Fibroblast of mammary gland (primary cell): ENCODE results near the gene LYRM4.

ENCODE experiments used
- DNase-seq: peaks from one replicate; pipeline ENCODE4 v3.0.0-alpha.2; 2010; ENCODE audit warnings: low read depth
- H3K4me3 ChIP-seq: 2 replicates; pipeline ENCODE4 v1.5.1; 2011; ENCODE audit warnings: low read depth, mild to moderate bottlenecking, low read length, moderate library complexity; ENCODE audit not compliant: control insufficient read depth
- TF ChIP-seq, protein P1 (sequence below): conservative IDR thresholded peaks from 2 replicates; pipeline ENCODE4 v1.5.1; 2011; ENCODE audit warnings: low read depth, low read length, inconsistent platforms; ENCODE audit not compliant: control insufficient read depth, insufficient read depth

The LYRM4 gene

GRCh38 chr6:5290500-5290899 is 29.8 kb upstream of the LYRM4 start:
- TF ChIP-seq, protein P1, sequence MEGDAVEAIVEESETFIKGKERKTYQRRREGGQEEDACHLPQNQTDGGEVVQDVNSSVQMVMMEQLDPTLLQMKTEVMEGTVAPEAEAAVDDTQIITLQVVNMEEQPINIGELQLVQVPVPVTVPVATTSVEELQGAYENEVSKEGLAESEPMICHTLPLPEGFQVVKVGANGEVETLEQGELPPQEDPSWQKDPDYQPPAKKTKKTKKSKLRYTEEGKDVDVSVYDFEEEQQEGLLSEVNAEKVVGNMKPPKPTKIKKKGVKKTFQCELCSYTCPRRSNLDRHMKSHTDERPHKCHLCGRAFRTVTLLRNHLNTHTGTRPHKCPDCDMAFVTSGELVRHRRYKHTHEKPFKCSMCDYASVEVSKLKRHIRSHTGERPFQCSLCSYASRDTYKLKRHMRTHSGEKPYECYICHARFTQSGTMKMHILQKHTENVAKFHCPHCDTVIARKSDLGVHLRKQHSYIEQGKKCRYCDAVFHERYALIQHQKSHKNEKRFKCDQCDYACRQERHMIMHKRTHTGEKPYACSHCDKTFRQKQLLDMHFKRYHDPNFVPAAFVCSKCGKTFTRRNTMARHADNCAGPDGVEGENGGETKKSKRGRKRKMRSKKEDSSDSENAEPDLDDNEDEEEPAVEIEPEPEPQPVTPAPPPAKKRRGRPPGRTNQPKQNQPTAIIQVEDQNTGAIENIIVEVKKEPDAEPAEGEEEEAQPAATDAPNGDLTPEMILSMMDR, result no peak
- H3K4me3 ChIP-seq, result no peak overlapping the region
- no peak for DNase-seq

GRCh38 chr6:5290097-5290496 is 29.3 kb upstream of the LYRM4 start:
- no peak overlapping the region for H3K4me3 ChIP-seq
- TF ChIP-seq, protein P1, result no peak
- no peak for DNase-seq

DNA sequence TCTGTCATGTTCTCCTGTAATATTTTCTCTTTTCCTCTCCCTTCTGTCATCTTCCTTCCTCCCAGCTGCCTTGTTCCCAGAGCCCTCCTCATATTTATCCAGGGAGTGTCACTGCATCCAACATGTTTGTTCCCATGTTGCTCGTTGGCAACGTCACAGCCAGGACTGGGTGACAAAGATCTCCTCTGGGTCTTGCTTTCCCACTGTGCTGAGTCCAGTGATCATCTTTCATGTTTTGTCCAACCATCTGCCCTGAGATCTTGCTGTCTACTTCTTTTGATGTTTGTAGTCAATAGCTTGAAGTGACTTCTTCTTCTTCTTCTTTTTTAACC is 27.2 kb upstream of the LYRM4 start:
- DNase-seq, result peak; percentile 15
- H3K4me3 ChIP-seq, result no peak overlapping the region
- TF ChIP-seq, protein P1, result no peak

- TF ChIP-seq, protein P1, result peak; percentile 9
- DNase-seq, result peak; percentile 81
- no peak overlapping the region for H3K4me3 ChIP-seq
Measured at GRCh38 chr6:5287205-5287965, 26.6 kb upstream of the LYRM4 start.

DNA sequence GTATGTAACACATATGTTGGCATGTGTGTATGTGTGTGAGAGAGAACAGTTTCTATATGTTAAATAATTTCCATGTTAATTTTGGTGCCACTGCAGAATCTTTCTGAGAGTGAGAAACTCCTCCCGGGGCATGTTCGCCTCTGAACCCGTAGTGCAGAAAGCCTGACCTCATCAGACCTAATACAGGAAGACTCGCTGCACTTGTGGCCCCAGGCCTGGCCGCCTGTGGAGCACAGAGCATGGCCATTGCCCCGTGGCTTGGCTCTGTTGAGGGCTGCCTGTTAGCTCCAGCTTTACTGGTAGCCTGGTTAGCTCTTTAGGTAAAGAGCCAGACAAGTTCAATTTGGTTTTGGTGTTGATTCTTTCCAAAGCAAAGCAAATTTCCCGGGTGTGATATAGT is 26.0 kb upstream of the LYRM4 start:
- no peak overlapping the region for H3K4me3 ChIP-seq
- DNase-seq, result no peak
- TF ChIP-seq, protein P1, result no peak

DNA sequence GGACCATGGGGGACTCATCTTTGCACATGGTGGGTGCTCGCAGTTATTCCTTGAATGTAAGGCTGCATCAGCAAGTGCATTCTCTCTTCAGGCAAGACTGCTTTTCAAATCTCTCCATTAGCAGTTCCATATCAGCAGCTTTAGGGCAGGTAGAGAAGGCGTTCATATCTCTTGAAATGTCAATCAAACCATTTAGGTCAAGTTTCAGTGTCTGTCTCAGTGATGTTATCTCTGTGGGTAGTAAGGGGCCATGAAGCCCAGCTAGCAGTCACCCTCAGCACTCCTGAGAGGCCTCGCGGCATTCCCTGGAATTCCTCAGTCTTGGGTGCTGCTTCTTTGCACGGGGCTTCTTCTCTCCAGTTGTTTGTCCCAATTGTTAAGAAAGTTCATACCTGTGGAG is 24.8 kb upstream of the LYRM4 start:
- TF ChIP-seq, protein P1, result no peak
- no peak for DNase-seq
- no peak overlapping the region for H3K4me3 ChIP-seq

- no peak overlapping the region for H3K4me3 ChIP-seq
- no peak for DNase-seq
- TF ChIP-seq, protein P1, result no peak
Measured at GRCh38 chr6:5285081-5285480, 24.3 kb upstream of the LYRM4 start.
